ENCODE measurements around the gene POLR3C. TPM values are rescaled to one million over a fixed set of nuclear protein-coding genes. Genes with fewer than 3 reads are reported as not detected.

Gene POLR3C
- total and polyA plus RNA-seq, 2 of the 13 experiments (the other 11 are each of a cell fraction or from before 2014, with no cell fraction given), result 15.5 to 24.3 TPM

- TF ChIP-seq ZNF331 (CRISPR knock-in tag; IDR thresholded peaks at IDR 0.05) (no peak), ZSCAN20 (CRISPR knock-in tag; IDR thresholded peaks at IDR 0.05; ENCODE audit: borderline replicate concordance) (peak; percentile 75; the same call in 1 of the 2 replicates), NFYB (CRISPR knock-in tag; IDR thresholded peaks at IDR 0.05) (peak; percentile 52), KDM1A (CRISPR knock-in tag; IDR thresholded peaks at IDR 0.05) (no peak), RARA (CRISPR knock-in tag; IDR thresholded peaks at IDR 0.05) (0 out of 2 replicates have a peak, but pooled peaks have one; percentile 8), PHF8 (CRISPR knock-in tag; IDR thresholded peaks at IDR 0.05) (peak; percentile 96), BRF2 (CRISPR knock-in tag; IDR thresholded peaks at IDR 0.05) (no peak), ZBTB34 (CRISPR knock-in tag; IDR thresholded peaks at IDR 0.05) (no peak), ZNF343 (CRISPR knock-in tag; IDR thresholded peaks at IDR 0.05) (0 out of 2 replicates have a peak, but pooled peaks have one; percentile 71), POLR2G (IDR thresholded peaks at IDR 0.05; ENCODE audit: low read depth, low read length) (peak; percentile 96), ZSCAN21 (CRISPR knock-in tag; IDR thresholded peaks at IDR 0.05; ENCODE audit: borderline replicate concordance) (peak; percentile 90), ZNF792 (CRISPR knock-in tag; IDR thresholded peaks at IDR 0.05) (0 out of 2 replicates have a peak, but pooled peaks have one; percentile 21), ZBTB10 (CRISPR knock-in tag; IDR thresholded peaks at IDR 0.05; ENCODE audit: borderline replicate concordance) (no peak), DRAP1 (CRISPR knock-in tag; IDR thresholded peaks at IDR 0.05) (no peak), KMT2B (CRISPR knock-in tag; IDR thresholded peaks at IDR 0.05) (peak; percentile 95; the same call in 1 of the 2 replicates), ZSCAN31 (CRISPR knock-in tag; IDR thresholded peaks at IDR 0.05; ENCODE audit: low read depth) (peak; percentile 85), HNRNPL (IDR thresholded peaks at IDR 0.05; ENCODE audit: low read depth, low read length) (no peak), GATA4 (IDR thresholded peaks at IDR 0.05; ENCODE audit: borderline replicate concordance, low read depth) (no peak), PBX2 (CRISPR knock-in tag; IDR thresholded peaks at IDR 0.05) (no peak), RFXANK (CRISPR knock-in tag; IDR thresholded peaks at IDR 0.05) (0 out of 2 replicates have a peak, but pooled peaks have one; percentile 42), CENPX (CRISPR knock-in tag; IDR thresholded peaks at IDR 0.05) (no peak), ZNF329 (CRISPR knock-in tag; IDR thresholded peaks at IDR 0.05; ENCODE audit: low read depth) (0 out of 2 replicates have a peak, but pooled peaks have one; percentile 40), NRL (CRISPR knock-in tag; IDR thresholded peaks at IDR 0.05; ENCODE audit: borderline replicate concordance) (peak; percentile 82; the same call in 1 of the 2 replicates), NFYC (CRISPR knock-in tag; IDR thresholded peaks at IDR 0.05) (peak; percentile 13; the same call in 1 of the 2 replicates)
Measured at GRCh38 chr1:145823565-145824498, at the start of gene POLR3C, which contains the start of gene RNF115 (continued).
